NCI-H128 (cell line): ENCODE data around the gene ARFGAP2.
"Not testable (repeated sequence)": the region's sequence is repeated elsewhere in the genome, so short reads cannot be mapped to it uniquely, and the experiment has no call there.

Source experiments
- DNase-seq: peaks from one replicate; lab custom pipeline; 2025; ENCODE audit not compliant: unreplicated experiment; lab: John Stamatoyannopoulos, UW

The ARFGAP2 gene

DNA sequence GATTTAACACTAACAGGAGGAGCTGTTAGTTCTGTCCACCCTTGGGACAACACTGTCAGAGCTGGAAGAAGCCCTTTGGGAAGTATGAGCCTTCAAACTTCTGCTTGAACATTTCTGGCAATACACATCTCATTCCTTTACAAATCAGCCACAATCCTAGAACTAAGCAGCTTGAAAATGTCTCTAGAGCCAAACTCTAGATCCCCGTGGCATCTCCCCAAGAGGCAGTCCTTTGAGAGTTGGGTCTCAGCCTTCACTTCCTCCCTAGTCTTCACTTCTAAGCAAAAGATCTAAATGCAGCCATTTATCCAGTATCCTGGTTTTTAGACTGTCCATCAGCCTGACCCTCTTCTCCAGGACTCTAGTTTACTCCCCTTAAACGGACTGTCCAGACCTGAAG lies 26.9 kb downstream of the ARFGAP2 start:
- DNase-seq: no peak

DNA sequence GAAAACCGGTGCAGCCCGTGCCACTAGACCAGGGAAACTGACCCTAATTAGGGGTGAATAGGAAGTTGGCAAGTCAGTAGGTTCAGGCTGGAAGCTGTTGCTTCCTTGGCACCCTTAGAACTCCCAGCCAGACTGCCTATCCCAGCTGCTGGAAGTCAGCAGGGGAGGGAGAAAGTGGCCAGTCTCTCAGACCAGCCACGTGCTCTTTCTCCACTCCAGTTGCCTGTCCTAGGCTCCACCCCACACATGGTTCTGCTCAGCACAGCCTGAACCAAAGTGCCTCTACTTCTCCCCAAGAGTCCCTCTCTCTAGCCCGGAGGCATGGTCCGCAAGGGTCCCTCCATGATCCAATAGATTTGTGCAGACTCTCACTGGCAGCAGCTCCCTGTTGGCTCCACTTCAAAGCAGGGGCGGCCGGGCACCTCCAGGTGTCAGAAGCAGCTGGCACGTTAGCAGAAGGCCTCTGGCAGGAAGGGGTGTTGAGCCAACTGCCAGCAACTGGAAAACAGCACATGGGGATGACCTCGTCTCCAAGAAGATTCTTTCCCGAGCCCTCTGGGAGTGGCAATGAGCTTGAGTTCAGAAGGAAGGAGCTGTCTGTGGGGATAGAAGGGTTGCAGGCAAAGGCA lies 27.7 kb downstream of the ARFGAP2 start:
- DNase-seq: no peak

DNA sequence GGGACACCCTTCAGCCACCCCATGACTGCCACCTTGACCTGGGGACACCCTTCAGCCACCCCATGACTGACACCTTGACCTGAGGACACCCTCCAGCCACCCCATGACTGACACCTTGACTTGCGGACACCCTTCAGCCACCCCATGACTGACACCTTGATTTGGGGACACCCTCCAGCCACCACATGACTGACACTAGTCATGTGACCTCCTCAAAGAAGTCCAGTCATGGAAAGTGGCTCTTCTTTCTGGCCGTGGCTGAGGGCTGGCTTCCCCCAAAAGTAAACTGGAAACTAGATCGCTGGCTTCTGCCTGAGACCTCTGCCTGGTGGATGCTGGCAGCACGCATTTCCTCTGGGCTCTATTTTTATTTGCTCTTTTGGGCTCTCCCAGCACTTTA lies 28.4 kb downstream of the ARFGAP2 start:
- no peak for DNase-seq

DNA sequence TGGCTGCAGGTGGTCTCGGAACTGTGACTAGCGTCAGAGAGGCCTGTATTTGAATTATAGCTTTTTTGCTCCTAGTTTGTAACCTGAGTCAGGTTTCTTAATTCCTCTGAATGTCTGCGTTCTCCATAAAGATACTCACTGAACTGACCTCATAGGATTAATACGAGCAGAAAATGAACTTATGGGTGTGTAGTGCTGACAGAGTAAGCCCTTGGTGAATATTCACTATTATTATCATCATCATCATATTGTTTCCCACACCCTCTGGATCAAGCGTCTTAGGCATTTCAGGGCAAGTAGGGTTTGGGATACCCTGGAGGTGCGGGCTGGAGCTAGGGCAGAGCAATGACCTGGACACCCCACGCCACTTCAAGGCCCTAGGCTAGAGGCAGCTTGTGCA lies 29.0 kb downstream of the ARFGAP2 start:
- no peak for DNase-seq

DNA sequence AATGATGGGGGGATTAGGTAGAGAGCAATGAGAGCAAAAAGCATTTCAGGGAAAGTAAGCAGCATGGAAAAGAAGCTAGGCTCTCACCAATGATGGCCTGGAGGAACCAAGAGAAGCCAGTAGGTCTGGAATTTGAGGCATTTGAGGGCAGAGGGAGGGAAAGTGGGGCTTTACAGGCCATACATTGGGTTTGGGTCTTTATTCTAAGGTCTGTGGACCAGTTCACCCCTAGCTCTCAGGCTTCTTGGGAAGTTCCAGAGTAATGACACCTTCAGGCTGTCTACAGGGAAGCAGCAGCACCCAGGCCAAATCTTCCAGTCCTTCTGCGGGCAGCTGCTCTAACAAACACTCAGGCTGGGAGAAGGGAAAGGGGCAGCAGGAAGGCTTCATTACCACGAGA lies 29.4 kb downstream of the ARFGAP2 start:
- DNase-seq: no peak

DNA sequence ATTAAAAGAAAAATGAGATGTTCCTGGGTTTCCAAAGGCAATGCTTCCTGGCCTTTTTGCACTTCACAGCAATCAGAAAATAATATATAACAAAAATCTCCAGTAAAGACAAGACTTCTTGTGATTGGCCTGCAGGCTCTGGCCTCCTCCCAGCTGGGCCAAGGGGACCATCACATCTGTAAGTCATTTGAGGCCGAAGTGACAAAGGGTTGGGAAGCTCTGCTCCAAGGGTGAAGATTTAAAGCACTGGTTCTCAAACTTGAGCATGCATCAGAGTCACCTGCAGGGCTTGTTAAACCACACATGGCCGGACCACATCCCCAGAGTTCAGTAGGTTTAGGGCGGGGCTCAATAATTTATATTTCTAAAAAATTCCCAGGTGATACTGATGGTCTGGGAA lies 32.1 kb downstream of the ARFGAP2 start:
- no peak for DNase-seq

DNA sequence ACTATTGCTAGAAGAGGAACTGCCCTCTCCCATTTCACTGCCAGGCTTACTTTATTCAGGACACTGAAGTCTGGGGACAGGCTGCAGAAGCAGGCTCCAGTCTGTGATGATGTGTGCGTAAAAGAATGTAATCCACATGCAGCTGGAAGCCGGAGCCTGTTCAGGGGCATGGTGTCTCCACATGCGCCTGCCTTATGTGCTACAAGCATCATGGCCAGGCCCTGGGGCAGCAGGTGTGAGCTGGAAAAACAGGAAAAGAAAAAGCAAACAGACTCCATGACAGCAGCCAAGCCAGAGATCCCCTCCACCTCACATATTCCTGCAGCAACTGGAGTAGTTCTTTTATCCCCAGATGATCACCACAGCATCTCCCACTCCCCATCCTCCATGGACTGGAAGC lies 33.4 kb downstream of the ARFGAP2 start:
- DNase-seq: no peak

DNA sequence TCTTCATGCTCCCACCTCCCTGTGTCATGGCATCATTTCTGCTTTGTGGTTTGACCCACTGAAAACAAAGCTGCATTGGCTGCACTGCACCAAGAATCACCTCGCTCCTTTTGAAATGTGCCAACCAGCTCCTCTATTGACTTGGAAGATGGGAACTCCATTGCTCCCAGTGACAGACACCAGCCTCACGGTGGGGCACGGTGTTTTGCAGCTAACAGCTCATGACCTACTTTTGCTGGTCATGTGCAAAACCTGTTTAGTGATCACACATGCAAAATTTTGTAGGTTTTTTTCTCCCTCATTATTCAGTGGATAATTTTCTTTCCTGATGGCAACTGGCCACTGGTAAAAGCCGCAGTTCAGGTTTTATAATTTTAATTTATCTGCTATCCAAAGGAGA lies 36.8 kb downstream of the ARFGAP2 start:
- no peak for DNase-seq

DNA sequence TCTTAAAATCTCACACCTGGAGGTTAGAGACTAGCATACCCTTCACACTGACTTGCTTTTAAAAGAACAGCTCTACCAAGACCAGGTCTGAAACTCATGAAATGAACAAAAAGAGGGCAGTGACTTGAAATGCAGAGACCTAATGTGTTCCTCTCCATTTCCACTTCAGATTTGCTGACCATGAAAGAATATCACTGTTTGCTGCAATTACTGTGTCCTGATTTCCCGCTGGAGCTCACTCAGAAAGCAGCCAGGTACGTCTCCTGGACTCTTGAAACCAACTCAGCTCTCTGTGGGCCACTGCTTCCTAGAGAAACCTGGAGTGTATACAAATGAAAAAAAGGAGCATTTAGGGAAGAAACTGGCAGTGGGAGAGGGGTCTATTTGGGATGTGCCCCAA lies 39.2 kb downstream of the ARFGAP2 start:
- DNase-seq: no peak

DNA sequence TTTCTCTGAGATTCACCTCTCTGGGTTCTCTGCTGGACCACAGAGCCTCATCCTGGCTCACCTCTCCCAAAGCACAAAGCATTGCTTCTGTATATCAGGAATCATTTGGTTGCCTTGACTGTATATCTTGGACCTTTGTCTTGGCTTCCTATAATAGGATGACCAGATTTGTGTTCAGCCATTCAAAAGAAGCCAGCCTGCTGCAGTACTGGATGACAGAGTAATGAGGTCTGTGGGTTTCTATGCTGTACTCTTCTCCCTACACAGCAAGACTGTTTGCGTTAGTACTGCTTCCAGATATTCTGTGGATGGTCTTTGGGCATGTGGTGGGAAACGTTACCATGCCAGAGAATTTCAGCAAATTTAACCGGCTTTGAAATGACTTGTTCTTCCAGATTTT lies 39.8 kb downstream of the ARFGAP2 start:
- DNase-seq: no peak

DNA sequence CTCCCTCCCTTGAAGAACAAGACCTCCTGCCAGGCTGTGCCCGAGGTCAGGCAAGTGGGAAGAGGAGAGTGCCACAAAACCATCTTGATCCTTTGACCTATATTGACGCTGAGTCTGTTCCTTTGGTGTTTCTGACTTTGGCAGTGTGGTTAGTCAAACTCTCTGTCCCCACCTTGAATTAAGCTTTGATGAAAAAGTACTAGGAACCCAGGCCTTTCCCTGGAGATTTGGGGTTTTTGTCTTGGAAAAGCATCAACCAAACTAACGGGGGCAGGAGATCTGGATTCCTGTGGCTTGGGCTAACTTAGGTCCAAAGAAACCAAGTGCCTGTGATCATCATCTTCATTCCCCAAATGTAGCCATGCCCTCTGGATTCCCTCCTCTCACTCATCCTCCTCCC lies 40.4 kb downstream of the ARFGAP2 start:
- no peak for DNase-seq

DNA sequence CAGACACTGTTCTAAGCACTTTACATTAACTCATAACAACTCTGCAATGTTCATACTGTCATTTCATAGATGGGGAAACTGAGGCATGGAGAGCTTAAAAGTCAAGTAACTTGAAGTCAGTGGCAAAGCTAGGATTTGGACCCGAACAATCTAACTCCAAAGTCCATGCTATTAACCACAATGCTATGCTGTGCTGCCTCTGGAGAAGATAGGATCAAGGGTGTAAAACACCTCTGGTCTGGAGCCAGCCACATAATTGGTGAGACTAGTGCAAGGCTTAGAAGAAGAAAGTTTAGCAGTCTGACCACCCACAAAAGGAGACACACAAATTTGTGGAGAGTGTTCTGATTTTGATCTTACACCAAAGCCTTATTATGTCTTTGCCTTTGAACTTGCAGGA lies 43.7 kb downstream of the ARFGAP2 start:
- no peak for DNase-seq

DNA sequence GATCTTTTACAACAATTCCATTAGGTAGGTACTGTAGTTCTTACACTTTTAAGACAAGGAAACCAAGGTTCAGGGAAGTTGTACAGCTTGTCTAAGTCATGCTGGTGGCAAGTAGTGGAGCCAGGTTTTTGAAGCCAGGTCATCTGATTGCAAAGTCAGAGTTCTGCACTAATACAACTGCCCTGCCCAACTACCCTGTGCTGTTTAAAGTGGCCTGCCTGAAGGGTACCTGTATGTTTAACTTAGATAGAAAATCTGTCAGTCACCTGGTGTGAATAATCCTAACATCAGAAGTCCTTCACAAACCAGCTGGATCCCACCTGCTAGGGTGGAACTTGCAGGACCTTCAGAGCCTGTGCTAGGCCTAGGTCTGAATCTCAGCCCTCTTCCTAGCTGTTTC lies 44.2 kb downstream of the ARFGAP2 start:
- no peak for DNase-seq

DNA sequence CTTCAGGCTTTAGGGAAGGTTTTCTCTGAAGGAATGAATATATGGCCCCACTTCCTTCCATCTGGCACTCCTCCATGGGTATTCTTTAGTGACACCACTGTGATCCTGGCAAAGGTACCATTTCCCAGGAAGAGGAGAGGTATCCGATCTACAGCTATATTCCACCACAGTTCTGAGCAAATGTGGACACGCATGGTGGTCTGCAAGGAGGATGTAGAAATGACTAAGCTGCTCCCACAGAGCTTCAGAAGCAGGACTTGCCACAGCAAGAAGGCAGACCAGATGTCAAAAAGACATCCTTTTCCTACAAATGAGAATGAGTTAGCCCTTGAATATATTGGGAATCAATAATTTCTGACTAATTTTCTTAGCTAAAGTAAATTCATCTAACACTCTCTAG lies 45.5 kb downstream of the ARFGAP2 start:
- DNase-seq: no peak

DNA sequence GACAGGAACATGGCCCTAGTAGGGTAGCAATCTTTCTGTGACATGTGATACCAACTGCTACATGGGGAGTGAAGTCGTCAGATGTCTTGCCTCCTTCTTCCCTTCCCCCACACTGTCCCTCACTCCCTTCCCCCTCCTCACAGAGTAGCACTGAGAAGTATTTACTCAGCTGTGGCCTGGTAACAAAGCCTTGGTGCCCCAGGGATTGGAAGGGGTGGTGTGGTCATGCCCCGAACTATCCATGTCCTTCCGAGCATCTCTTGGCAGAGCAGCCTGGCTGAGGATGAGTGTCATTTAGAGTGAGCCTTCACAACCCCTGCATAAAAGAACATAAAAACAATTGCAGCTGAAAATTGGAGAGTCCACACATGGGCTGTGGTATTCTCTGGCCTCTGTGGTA lies 46.1 kb downstream of the ARFGAP2 start:
- no peak for DNase-seq

DNA sequence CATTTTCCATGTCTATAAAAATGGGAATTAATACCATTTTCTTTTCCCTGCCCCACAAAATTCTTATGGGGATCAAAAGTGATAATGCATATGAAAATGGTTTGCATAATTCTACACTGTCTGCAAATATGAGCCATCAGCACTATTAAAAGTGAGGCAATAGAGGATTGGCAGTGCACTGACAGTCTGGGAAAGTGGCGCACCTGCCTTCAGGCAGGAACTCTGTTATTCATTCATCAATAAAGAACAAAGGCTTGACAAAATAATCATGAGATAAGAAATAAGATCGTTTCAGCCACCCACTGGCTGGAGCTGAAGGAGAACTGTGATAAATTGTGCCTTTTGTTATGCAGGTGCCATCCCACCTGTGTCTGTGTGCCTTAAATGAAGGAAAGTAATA lies 49.5 kb downstream of the ARFGAP2 start:
- DNase-seq: no peak

DNA sequence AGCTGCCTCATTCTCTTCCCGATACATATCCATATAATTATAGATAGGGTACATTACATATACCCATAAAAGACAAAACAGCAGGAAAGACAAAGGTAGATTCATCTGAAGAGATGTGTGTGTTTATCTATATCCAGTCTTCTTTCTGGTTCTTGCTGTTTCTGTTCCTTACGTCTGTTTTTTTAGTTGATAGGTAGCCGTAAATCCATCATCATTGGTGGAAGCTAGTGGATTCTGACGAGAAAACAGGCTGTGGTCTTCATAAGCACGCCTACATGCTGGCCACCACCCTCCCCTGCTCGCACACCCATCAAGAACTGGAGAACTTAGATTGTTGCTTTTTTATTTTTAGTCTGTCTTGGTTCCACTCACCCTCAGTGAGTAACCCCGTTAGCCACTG lies 51.6 kb downstream of the ARFGAP2 start:
- DNase-seq: no peak

DNA sequence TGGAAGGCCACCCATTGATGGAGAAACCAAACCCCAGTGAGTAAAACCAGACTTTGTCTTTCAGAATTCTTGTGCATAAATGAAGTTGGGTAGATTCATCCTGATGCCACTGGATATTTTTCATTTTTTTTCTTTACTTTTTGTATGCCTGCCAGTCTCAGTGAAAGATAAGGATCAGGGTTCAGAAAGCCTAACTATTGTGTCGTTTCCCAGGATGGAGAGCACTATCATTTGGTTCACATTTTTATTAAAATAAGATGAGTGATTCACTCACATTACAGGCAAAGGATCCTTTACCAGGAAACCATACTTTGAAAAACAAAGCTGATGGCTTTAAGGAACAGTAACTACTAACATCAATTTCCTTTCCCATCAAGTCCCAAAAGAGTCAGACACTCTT lies 52.0 kb downstream of the ARFGAP2 start:
- DNase-seq: no peak

DNA sequence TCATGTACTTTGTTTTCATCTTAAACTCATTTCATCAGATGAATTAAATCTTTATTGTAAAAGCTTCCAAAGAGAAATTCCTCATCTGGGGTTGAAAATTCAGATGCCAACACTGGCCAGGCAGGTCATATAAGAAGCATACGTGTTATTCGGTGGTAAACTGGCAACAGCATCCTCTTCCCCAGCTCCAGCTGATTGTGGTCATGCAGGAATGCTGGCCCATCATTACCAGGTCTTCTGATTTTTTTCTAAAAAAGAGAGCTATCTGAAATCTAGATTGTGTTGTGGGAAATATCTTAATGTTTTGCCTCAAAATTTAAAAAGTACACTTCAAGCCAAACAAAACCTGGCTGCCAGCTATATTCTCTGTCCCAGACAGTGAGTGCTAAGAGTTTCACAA lies 53.6 kb downstream of the ARFGAP2 start:
- DNase-seq: no peak

DNA sequence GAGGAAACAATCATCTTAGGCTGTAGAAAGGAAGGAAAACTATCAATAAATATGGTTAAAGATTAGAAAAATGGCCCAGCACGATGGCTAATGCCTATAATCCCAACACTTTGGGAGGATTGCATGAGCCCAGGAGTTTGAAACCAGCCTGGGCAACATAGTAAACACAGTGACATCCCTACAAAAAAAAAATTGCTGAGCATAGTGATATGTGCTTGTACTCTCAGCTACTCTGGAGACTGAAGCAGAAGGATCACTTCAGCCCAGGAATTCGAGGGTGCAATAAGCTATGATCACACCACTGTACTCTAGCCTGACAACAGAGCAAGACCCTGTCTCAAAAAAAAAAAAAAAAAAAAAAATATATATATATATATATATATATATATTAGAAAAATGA lies 54.9 kb downstream of the ARFGAP2 start:
- no peak for DNase-seq

DNA sequence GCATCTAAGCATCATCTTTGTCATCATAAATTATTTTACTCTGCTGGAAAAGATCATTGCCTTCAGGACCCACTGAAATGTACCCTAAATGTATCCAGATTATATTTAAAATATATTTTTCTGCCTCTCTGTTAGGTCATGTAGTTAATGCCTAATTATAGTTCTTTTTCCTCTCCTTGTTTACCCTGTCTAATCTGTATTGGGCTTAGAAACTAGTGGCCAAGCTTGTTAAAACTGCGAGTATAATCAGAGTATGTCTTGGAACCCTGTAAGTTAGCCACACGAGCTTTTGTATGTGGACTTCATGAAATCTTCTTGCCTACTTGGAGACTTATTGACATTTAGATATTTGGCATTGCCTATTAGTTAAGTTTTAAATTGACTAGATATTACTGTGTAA lies 55.6 kb downstream of the ARFGAP2 start:
- no peak for DNase-seq

DNA sequence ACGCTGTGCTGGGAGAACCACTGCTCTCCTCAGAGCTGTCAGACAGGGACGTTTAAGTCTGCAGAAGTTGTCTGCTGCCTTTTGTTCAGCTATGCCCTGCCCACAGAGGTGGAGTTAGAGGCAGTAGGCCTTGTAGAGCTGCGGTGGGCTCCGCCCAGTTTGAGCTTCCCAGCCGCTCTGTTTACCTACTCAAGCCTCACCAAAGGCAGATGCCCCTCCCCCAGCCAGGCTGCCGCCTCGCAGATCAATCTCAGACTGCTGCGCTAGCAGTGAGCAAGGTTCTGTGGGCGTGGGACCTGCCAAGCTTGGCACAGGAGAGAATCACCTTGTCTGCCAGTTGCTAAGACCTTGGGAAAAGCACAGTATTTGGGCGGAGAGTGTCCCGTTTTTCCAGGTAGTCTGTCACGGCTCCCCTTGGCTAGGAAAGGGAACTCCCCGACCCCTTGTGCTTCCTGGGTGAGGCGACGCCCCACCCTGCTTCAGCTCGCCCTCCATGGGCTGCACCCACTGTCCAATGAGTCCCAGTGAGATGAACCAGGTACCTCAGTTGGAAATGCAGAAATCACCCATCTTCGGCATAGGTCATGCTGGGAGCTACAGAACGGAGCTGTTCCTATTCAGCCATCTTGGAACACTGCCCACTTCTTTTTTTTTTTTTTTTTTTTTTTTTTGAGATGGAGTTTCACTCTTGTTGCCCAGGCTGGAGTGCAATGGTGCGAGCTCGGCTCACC lies 57.6 kb downstream of the ARFGAP2 start:
- not testable (repeated sequence) for DNase-seq
